ENCODE measurements around the gene MVB12B. TPM values are rescaled to one million over a fixed set of nuclear protein-coding genes. Genes with fewer than 3 reads are reported as not detected.

Gene MVB12B
- total and polyA plus RNA-seq, 2 of the 4 experiments (the other 2 are of a cell fraction), result 2.0 to 4.0 TPM

DNA sequence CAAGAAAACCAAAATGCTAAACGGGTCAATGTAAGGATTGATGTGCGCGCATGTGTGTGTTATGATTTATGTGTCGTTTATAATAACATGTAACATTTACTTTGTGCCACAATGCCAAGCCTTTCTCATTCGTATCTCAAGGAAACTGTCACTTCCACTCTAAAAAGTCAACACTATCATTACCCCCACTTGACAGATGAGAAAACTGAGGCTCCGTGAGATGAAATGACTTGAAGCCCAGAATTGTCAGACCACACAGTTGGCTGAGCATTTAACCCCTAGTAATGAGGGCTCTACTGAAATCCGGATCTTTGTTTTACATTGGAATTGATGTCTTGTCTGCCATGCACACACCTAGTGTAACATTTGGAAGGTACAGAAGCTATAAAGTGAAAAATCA, 192.1 kb downstream of the MVB12B start:
- Histone ChIP-seq H3K4ac (ENCODE audit: low read depth, low read length) (no peak overlapping the region), H3K4me1 (ENCODE audit: control insufficient read depth, insufficient read depth, low read length) (peaks cover 2% of the 10 kb centered on the region; the same call in 1 of the 2 replicates), H4K8ac (ENCODE audit: low read depth in 2 of 2, low read length in 2 of 2) (no peak overlapping the region), H4K5ac (ENCODE audit: low read depth, low read length) (no peak overlapping the region), H3K14ac (replicated peaks; ENCODE audit: low read depth, low read length) (no peak overlapping the region), H4K20me1 (ENCODE audit: insufficient read depth, low read length) (no peaks in the 10 kb centered on the region), H3K23ac (ENCODE audit: low read depth, low read length) (no peak overlapping the region), H3K9me1 (ENCODE audit: insufficient read depth, low read length) (no peaks in the 10 kb centered on the region), H3K27me3 (ENCODE audit: control insufficient read depth, insufficient read depth, low read length) (peaks cover 57% of the 10 kb centered on the region), H2AFZ (replicated peaks; ENCODE audit: low read length, poor library complexity) (no peak overlapping the region), H2BK5ac (ENCODE audit: low read depth, low read length, poor library complexity, severe bottlenecking) (no peak overlapping the region), H3K9ac (ENCODE audit: low read depth, low read length) (no peak overlapping the region), H2BK20ac (ENCODE audit: low read depth, low read length) (no peak overlapping the region), H3K56ac (ENCODE audit: extremely low read depth, insufficient read depth, low read length) (no peak overlapping the region), H3K4me3 (ENCODE audit: insufficient read depth, low read depth, low read length) (no peak overlapping the region), H2BK120ac (ENCODE audit: low read depth, low read length) (no peak overlapping the region), H2BK15ac (ENCODE audit: low read depth, low read length) (no peak overlapping the region), H3K79me1 (ENCODE audit: low read depth in 1 of 2, low read length in 2 of 2) (no peaks in the 10 kb centered on the region), H3K4me2 (ENCODE audit: low read depth, low read length) (no peak overlapping the region), H4K91ac (ENCODE audit: insufficient read depth, low read depth, low read length) (no peak overlapping the region), H2AK5ac (ENCODE audit: low read depth, low read length) (no peak overlapping the region), H3K27ac (ENCODE audit: insufficient read depth, low read length) (no peak overlapping the region), H3K18ac (ENCODE audit: low read depth, low read length) (no peak overlapping the region), H3K36me3 (ENCODE audit: control insufficient read depth, insufficient read depth, low read length) (no peaks in the 10 kb centered on the region), H3K9me3 (ENCODE audit: control insufficient read depth, insufficient read depth, low read length) (no peaks in the 10 kb centered on the region), H2AK9ac (replicated peaks; ENCODE audit: low read depth, low read length, poor library complexity) (no peak overlapping the region)
- WGBS, 2 experiments (ENCODE audit: extremely low coverage in 2 of 2, insufficient read length in 1 of 2), result no CpG with 5 or more reads among the region's 7 CpGs
- TF ChIP-seq SMC3 (IDR thresholded peaks at IDR 0.05; ENCODE audit: low read depth, low read length) (no peak), CHD1 (IDR thresholded peaks at IDR 0.05; ENCODE audit: low read depth, low read length) (no peak), FOS (IDR thresholded peaks at IDR 0.05; ENCODE audit: low read depth, low read length) (no peak), BHLHE40 (IDR thresholded peaks at IDR 0.05; ENCODE audit: low read depth, low read length) (no peak), MAFK (IDR thresholded peaks at IDR 0.05; ENCODE audit: low read depth, low read length) (no peak), POLR2A (IDR thresholded peaks at IDR 0.05; ENCODE audit: low read depth, low read length) (no peak)
- TF ChIP-seq, protein P1, sequence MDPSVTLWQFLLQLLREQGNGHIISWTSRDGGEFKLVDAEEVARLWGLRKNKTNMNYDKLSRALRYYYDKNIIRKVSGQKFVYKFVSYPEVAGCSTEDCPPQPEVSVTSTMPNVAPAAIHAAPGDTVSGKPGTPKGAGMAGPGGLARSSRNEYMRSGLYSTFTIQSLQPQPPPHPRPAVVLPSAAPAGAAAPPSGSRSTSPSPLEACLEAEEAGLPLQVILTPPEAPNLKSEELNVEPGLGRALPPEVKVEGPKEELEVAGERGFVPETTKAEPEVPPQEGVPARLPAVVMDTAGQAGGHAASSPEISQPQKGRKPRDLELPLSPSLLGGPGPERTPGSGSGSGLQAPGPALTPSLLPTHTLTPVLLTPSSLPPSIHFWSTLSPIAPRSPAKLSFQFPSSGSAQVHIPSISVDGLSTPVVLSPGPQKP (IDR thresholded peaks at IDR 0.05; ENCODE audit: borderline replicate concordance, low read depth, low read length), result no peak
- TF ChIP-seq, protein P2, sequence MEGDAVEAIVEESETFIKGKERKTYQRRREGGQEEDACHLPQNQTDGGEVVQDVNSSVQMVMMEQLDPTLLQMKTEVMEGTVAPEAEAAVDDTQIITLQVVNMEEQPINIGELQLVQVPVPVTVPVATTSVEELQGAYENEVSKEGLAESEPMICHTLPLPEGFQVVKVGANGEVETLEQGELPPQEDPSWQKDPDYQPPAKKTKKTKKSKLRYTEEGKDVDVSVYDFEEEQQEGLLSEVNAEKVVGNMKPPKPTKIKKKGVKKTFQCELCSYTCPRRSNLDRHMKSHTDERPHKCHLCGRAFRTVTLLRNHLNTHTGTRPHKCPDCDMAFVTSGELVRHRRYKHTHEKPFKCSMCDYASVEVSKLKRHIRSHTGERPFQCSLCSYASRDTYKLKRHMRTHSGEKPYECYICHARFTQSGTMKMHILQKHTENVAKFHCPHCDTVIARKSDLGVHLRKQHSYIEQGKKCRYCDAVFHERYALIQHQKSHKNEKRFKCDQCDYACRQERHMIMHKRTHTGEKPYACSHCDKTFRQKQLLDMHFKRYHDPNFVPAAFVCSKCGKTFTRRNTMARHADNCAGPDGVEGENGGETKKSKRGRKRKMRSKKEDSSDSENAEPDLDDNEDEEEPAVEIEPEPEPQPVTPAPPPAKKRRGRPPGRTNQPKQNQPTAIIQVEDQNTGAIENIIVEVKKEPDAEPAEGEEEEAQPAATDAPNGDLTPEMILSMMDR (conservative IDR thresholded peaks at IDR 0.05; ENCODE audit: low read depth, low read length), result no peak
- in situ Hi-C loops (cut with MboI; ENCODE audit: low sequenced_read_pairs) (no loop called here), intact Hi-C loops (cut with micrococcal nuclease) (no loop called here), dilution Hi-C loops (cut with HindIII; ENCODE audit: low sequenced_read_pairs, unreplicated experiment) (no loop called here)
- ChIA-PET CTCF (interaction anchor here (1.7 kb wide), 1 partner anchor 20 kb away, joined by 5 read pairs; no protein-coding TSS in a partner anchor), POLR2A (ENCODE audit: unreplicated experiment) (interaction anchor here (0.7 kb wide), 1 partner anchor 12 kb away, joined by 4 read pairs; no protein-coding TSS in a partner anchor)
- BruUV-seq (replicated peaks), result no TSS peak
- DNase-seq (no peak), ATAC-seq (ENCODE audit: low read depth) (no peak)
